Measurements from ENCODE around the gene ITPKA.

DNA sequence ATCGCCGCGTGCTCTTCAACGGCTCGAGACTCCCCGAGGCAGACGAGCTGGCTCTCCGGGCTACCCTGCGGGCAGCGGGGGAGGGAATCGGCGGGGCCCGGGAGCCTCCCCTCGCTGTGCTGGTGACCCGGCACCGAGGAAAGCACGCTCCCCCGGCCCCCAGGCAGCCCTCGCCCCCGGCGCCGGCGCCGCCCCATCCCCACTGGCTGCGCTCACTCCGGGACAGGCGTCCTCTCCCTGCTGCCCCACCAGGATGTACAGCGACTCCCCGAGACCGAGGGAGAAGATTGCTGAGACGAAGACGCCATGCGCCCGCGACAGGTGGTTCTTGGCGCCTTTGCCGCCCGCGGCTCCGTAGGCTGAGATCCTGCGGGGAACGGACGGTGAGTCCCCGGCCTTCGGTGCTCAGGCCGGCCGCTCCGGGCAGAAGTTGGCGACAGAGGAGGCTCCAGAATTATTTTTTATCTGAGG is 18.3 kb downstream of the ITPKA start:
- TF ChIP-seq, protein P1, sequence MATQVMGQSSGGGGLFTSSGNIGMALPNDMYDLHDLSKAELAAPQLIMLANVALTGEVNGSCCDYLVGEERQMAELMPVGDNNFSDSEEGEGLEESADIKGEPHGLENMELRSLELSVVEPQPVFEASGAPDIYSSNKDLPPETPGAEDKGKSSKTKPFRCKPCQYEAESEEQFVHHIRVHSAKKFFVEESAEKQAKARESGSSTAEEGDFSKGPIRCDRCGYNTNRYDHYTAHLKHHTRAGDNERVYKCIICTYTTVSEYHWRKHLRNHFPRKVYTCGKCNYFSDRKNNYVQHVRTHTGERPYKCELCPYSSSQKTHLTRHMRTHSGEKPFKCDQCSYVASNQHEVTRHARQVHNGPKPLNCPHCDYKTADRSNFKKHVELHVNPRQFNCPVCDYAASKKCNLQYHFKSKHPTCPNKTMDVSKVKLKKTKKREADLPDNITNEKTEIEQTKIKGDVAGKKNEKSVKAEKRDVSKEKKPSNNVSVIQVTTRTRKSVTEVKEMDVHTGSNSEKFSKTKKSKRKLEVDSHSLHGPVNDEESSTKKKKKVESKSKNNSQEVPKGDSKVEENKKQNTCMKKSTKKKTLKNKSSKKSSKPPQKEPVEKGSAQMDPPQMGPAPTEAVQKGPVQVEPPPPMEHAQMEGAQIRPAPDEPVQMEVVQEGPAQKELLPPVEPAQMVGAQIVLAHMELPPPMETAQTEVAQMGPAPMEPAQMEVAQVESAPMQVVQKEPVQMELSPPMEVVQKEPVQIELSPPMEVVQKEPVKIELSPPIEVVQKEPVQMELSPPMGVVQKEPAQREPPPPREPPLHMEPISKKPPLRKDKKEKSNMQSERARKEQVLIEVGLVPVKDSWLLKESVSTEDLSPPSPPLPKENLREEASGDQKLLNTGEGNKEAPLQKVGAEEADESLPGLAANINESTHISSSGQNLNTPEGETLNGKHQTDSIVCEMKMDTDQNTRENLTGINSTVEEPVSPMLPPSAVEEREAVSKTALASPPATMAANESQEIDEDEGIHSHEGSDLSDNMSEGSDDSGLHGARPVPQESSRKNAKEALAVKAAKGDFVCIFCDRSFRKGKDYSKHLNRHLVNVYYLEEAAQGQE (IDR thresholded peaks at IDR 0.05; ENCODE audit: insufficient read depth in 1 of 2, low read depth in 2 of 2, low read length in 1 of 2) = no peak
- TF ChIP-seq, protein P2, sequence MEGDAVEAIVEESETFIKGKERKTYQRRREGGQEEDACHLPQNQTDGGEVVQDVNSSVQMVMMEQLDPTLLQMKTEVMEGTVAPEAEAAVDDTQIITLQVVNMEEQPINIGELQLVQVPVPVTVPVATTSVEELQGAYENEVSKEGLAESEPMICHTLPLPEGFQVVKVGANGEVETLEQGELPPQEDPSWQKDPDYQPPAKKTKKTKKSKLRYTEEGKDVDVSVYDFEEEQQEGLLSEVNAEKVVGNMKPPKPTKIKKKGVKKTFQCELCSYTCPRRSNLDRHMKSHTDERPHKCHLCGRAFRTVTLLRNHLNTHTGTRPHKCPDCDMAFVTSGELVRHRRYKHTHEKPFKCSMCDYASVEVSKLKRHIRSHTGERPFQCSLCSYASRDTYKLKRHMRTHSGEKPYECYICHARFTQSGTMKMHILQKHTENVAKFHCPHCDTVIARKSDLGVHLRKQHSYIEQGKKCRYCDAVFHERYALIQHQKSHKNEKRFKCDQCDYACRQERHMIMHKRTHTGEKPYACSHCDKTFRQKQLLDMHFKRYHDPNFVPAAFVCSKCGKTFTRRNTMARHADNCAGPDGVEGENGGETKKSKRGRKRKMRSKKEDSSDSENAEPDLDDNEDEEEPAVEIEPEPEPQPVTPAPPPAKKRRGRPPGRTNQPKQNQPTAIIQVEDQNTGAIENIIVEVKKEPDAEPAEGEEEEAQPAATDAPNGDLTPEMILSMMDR (IDR thresholded peaks at IDR 0.05) = no peak

Measured in Panc1 (cell line).